Gastrocnemius medialis (tissue), 4 donors: ENCODE data around the gene IQCK. TPM values are rescaled to one million over a fixed set of nuclear protein-coding genes. Genes with fewer than 3 reads are reported as not detected.

Source experiments
- ATAC-seq, 2 donors: fragments of 150-250 bp; one replicate each; pipeline ENCODE4 v1.9.1; 2016
- DNase-seq, 2 donors: peaks; one replicate each; pipeline ENCODE4 v3.0.0-alpha.2; 2019
- H3K27ac ChIP-seq, 4 donors: fragments of 200-600 bp; sonication (generic); 1 replicate in 1 of 4; 2 replicates in 3 of 4; pipeline ENCODE4 v1.5.1; 2016 to 2018; ENCODE audit warnings: mild to moderate bottlenecking in 2 of 4, moderate library complexity in 1 of 4
- H3K27me3 ChIP-seq, 3 donors: fragments of 200-600 bp; sonication (generic) in 2 of 3; 1 replicate in 1 of 3; 2 replicates in 2 of 3; pipeline versions ENCODE4 v1.5.1 to v1.6.0; 2016 to 2019; ENCODE audit warnings: mild to moderate bottlenecking in 1 of 3, moderate library complexity in 1 of 3
- H3K36me3 ChIP-seq, 2 donors: fragments of 200-600 bp; sonication (generic) in 1 of 2; one replicate each; pipeline ENCODE4 v1.5.1; 2017 to 2018
- H3K4me1 ChIP-seq, 2 donors: fragments of 200-600 bp; sonication (generic) in 1 of 2; one replicate each; pipeline ENCODE4 v1.5.1; 2016 to 2017; ENCODE audit warnings: mild to moderate bottlenecking in 2 of 2
- H3K4me3 ChIP-seq, 4 donors: fragments of 200-600 bp; sonication (generic) in 3 of 4; 1 replicate in 1 of 4; 2 replicates in 3 of 4; pipeline ENCODE4 v1.5.1; 2016 to 2019; ENCODE audit warnings: mild to moderate bottlenecking in 2 of 4
- H3K9me3 ChIP-seq, 3 donors: fragments of 200-600 bp; sonication (generic) in 2 of 3; 1 replicate in 1 of 3; 2 replicates in 2 of 3; pipeline ENCODE4 v1.5.1; 2016 to 2019
- CTCF ChIP-seq, 5 experiments: fragments of 450-650 bp in 3 of 5; fragments of 200-600 bp in 2 of 5; sonication (generic) in 2 of 5; IDR thresholded peaks in 4 of 5; conservative IDR thresholded peaks in 1 of 5; 1 replicate in 4 of 5; 2 replicates in 1 of 5; pipeline ENCODE4 v1.5.1; 2016 to 2019; ENCODE audit warnings: antibody characterized with exemption in 5 of 5, mild to moderate bottlenecking in 3 of 5, moderate library complexity in 3 of 5
- POLR2A ChIP-seq, 2 donors: fragments of 450-650 bp; IDR thresholded peaks; one replicate each; pipeline ENCODE4 v1.6.1; 2017; ENCODE audit warnings: antibody characterized with exemption in 2 of 2, mild to moderate bottlenecking in 2 of 2, moderate library complexity in 2 of 2
- in situ Hi-C, 4 donors: fragments of 200-750 bp; cut with MboI; loops; one replicate each; pipeline versions ENCODE4 v1.15.0 to v1.8.0; 2017; ENCODE audit warnings: low sequenced_read_pairs in 4 of 4
- intact Hi-C: fragments of 100-400 bp; cut with DNase I; formaldehyde crosslinking; loops from one replicate; pipeline ENCODE4 v1.15.1; 2023; ENCODE audit warnings: low total_unique reads
- total RNA-seq, 4 donors: library from RNA; depleted of rRNA; stranded (reverse); fragments of >200 nt; gene quantifications; one replicate each; pipeline versions ENCODE4 v1.1.0 to v1.2.3, GENCODE V29; 2016

IQCK gene
- total RNA-seq, 4 donors from 2014 or later: 8.3 to 17.3 (median 9.4) TPM

GRCh38 chr16:19745286-19746010 lies 27.4 kb downstream of the IQCK start:
- no peaks in the 10 kb centered on the region for H3K9me3 ChIP-seq
- H3K4me1 ChIP-seq: peaks cover 0 to 5% of the 10 kb centered on the region in 2 donors
- no peak overlapping the region for H3K27ac ChIP-seq
- intact Hi-C loops: no loop called here
- TF ChIP-seq CTCF (IDR thresholded peaks at IDR 0.05 in 4 of 5, conservative IDR thresholded peaks at IDR 0.05 in 1 of 5): no peak
- TF ChIP-seq POLR2A (IDR thresholded peaks at IDR 0.05): no peak
- no peaks in the 10 kb centered on the region for H3K36me3 ChIP-seq
- in situ Hi-C loops: no loop called here
- no peaks in the 10 kb centered on the region for H3K27me3 ChIP-seq
- DNase-seq: no peak
- ATAC-seq: no peak
- no peak overlapping the region for H3K4me3 ChIP-seq

GRCh38 chr16:19746561-19746960 lies 28.5 kb downstream of the IQCK start:
- in situ Hi-C loops: no loop called here
- DNase-seq (no peak), ATAC-seq (no peak)
- Histone ChIP-seq H3K9me3 (no peaks in the 10 kb centered on the region), H3K27ac (peak overlapping the region in 2 of 4 donors; percentile 4 to 21), H3K27me3 (no peaks in the 10 kb centered on the region), H3K36me3 (no peaks in the 10 kb centered on the region), H3K4me3 (no peak overlapping the region), H3K4me1 (peaks cover 5 to 7% of the 10 kb centered on the region in 2 donors)
- TF ChIP-seq POLR2A (IDR thresholded peaks at IDR 0.05) (no peak), CTCF (IDR thresholded peaks at IDR 0.05 in 4 of 5, conservative IDR thresholded peaks at IDR 0.05 in 1 of 5) (no peak)
- intact Hi-C loops: no loop called here

GRCh38 chr16:19748389-19749168 lies 30.5 kb downstream of the IQCK start:
- H3K27ac ChIP-seq: peak overlapping the region in 1 of 4 donors; percentile 2
- intact Hi-C loops: no loop called here
- TF ChIP-seq POLR2A (IDR thresholded peaks at IDR 0.05) (no peak), CTCF (IDR thresholded peaks at IDR 0.05 in 4 of 5, conservative IDR thresholded peaks at IDR 0.05 in 1 of 5) (no peak)
- H3K9me3 ChIP-seq: no peaks in the 10 kb centered on the region
- H3K36me3 ChIP-seq: no peaks in the 10 kb centered on the region
- no peak overlapping the region for H3K4me3 ChIP-seq
- peaks cover 12 to 22% of the 10 kb centered on the region in 2 donors for H3K4me1 ChIP-seq
- ATAC-seq (no peak), DNase-seq (no peak)
- in situ Hi-C loops: no loop called here
- H3K27me3 ChIP-seq: no peaks in the 10 kb centered on the region

- Histone ChIP-seq H3K36me3 (no peaks in the 10 kb centered on the region), H3K4me3 (no peak overlapping the region), H3K9me3 (no peaks in the 10 kb centered on the region), H3K27me3 (no peaks in the 10 kb centered on the region), H3K27ac (peak overlapping the region in 1 of 4 donors; percentile 1), H3K4me1 (peaks cover 12 to 25% of the 10 kb centered on the region in 2 donors)
- in situ Hi-C loops: no loop called here
- no peak for TF ChIP-seq CTCF (IDR thresholded peaks at IDR 0.05 in 4 of 5, conservative IDR thresholded peaks at IDR 0.05 in 1 of 5)
- TF ChIP-seq POLR2A (IDR thresholded peaks at IDR 0.05): no peak
- no peak for DNase-seq
- intact Hi-C loops: no loop called here
- no peak for ATAC-seq
Observed at GRCh38 chr16:19749571-19750080, 31.6 kb downstream of the IQCK start.
